GM21825 (cell line): ENCODE results near the gene MED16.
"Not testable (repeated sequence)": the region's sequence is repeated elsewhere in the genome, so short reads cannot be mapped to it uniquely, and the experiment has no call there.

Experiments used
- ATAC-seq: cut with Tn5 transposase; IDR thresholded peaks from one replicate; pipeline ENCODE4 v1.9.1; 2021; ENCODE audit warnings: mild to moderate bottlenecking, moderate library complexity; ENCODE audit not compliant: unreplicated experiment

The MED16 gene

DNA sequence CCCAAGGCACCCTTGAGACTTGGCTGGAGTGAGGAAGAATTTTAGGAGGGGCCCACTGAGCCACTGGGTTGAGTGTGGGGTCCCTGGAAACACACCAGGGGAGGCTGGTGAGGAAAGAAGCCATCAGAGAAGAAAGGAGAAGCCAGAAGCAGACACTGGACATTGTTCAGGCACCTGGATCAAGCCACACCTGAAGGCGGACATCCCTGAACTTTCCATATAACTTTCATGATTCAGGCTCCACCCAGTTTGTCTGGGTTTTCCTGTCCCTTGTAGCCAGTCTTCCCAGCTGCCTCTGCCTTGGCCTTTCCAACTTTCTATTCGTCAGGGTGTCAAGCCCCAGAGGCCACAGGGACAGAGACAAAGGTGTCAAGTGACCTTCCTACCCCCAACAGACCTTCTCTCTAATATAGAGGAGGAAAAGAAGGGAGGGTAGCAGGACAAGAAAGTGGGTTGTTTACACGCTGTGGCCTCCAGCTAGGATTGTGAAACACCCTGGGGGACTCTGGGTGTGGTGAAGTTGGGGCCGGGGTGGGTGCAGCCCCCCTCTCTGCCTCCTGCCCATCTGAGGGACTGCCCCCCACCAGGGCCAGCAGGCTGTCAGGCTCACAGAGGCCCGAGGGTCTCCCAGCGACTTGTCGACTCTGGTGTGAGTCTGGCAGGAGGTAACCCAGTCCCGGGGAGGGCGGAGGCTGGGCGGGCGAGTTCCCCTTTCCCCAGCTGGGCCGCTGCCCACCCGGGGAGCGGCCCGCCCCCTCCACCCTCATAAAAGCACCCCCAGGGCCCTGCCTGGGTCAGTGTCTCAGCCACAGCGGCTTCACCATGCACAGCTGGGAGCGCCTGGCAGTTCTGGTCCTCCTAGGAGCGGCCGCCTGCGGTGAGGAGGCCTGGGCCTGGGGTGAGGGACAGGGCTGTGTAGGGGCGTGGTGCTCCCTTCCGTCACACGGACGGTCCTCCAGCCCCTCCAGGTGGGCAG lies 33.8 kb downstream of the MED16 start, which contains the start of gene CFD:
TSS of gene CFD (plus strand) at position 797 of the 976 bp plus-strand sequence. CDS start at position 823, 26 bp downstream.
- ATAC-seq, result no peak

DNA sequence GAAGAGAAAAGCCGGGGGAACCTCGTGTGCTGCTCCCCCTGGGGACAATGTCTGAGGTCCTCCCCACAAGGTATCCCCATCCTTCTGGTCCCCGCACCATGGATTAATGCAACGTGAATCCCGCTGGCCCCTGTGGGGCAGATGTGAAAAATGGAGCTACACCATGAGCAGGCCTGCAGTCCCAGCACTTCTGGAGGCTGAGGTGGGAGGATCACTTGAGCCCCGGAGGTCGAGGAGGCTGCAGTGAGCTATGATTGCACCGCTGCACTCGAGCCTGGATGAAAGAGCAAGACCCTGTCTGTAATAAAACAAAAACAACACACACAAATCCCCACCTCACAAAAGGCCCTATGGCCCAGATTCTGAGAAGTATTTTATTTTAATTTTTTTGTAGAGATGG lies 34.7 kb downstream of the MED16 start:
- no peak for ATAC-seq

DNA sequence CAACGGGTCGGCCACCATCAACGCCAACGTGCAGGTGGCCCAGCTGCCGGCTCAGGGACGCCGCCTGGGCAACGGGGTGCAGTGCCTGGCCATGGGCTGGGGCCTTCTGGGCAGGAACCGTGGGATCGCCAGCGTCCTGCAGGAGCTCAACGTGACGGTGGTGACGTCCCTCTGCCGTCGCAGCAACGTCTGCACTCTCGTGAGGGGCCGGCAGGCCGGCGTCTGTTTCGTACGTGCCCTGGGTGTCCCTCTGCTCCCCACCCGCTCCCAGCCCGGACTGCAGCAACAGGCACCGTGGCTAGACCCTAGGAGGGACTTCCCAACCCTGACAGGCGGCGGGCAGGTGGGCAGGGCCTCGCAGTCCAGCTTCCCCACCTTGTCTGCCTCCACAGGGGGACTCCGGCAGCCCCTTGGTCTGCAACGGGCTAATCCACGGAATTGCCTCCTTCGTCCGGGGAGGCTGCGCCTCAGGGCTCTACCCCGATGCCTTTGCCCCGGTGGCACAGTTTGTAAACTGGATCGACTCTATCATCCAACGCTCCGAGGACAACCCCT lies 37.3 kb downstream of the MED16 start:
- ATAC-seq, result no peak

DNA sequence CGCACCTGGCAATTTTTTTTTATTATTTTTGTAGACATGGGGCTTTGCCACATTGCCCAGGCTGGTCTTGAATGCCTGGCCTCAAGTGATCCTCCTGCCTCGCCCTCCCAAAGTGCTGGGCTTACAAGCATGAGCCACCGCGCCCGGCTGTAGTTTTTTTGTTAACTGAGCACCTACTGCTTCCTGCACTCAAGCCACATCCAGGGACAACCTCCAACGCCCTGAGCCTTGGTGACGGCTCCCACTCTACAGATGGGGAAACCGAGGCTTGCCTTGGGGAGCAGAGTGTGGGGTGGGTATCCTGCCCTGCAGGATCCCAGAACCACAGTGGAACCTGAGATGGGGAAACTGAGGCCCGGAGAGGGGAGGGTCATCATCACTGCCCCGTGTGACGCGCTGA lies 37.8 kb downstream of the MED16 start:
- no peak for ATAC-seq

GRCh38 chr19:854549-854948 lies 38.4 kb downstream of the MED16 start:
- ATAC-seq, result no peak

DNA sequence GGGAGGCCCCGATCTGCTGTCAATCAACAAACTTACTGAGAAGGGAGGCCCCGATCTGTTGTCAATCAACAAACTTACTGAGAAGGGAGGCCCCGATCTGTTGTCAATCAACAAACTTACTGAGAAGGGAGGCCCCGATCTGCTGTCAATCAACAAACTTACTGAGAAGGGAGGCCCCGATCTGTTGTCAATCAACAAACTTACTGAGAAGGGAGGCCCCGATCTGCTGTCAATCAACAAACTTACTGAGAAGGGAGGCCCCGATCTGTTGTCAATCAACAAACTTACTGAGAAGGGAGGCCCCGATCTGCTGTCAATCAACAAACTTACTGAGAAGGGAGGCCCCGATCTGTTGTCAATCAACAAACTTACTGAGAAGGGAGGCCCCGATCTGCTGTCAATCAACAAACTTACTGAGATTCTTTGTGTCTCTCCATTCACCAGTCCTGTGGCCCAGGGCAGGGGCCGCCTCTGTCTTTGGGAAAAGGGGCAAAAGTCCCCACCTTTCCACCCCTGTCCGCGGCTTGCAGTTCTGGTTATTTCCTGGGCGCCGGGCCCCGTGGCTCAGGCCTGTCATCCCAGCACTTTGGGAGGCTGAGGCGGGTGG lies 39.3 kb downstream of the MED16 start:
- ATAC-seq, result not testable (repeated sequence)

DNA sequence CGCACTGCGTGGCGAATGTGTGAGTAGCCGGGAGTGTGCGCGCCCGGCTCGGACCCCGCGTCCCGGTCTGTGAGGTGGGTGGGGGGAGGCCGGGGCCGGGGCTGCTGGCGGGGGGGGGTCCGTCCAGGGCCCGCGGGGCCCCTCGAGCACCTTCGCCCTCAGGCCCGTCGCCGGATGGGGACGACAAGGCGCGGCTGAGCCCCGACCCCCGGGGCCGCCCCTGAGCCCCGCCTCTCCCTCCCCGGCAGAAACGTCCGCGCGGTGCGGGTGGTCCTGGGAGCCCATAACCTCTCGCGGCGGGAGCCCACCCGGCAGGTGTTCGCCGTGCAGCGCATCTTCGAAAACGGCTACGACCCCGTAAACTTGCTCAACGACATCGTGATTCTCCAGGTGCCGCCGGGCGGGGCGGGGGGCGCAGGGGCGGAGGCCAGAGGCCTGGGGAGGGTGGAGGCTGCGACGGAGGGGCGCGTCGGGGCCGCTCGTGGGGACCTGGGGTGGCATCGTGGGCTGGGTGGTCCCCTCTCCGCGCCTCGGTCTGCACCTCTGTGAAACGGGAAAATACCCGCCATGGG lies 39.9 kb downstream of the MED16 start:
- ATAC-seq, result no peak

DNA sequence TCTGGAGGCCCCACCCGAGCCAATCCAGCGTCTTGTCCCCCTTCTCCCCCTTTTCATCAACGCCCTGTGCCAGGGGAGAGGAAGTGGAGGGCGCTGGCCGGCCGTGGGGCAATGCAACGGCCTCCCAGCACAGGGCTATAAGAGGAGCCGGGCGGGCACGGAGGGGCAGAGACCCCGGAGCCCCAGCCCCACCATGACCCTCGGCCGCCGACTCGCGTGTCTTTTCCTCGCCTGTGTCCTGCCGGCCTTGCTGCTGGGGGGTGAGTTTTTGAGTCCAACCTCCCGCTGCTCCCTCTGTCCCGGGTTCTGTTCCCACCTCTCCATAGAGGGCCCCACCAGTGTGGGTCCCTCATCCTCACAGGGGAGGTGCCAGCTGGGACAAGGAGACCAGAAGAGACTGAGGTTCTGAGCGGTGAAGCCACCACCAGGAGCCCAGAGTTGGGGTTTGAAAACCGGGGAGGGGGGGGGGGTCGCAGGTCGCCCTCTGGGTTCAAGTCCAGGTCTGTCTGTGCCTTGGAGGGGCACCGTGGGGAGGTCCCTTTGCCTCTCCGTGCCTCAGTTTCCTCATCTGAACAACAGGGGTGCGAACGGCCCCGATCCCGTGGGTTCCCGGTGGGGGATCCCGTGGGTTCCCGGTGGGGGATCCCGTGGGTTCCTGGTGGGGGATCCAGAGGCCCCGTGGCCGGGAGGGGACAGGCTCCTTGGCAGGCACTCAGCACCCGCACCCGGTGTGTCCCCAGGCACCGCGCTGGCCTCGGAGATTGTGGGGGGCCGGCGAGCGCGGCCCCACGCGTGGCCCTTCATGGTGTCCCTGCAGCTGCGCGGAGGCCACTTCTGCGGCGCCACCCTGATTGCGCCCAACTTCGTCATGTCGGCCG lies 40.6 kb downstream of the MED16 start, which contains the start of gene ELANE:
TSS of gene ELANE (plus strand) at position 168 of the 878 bp plus-strand sequence. CDS start at position 194, 26 bp downstream.
- ATAC-seq, result no peak

- no peak for ATAC-seq
These were observed 42.0 kb downstream of the MED16 start for GRCh38 chr19:850979-851335.

- ATAC-seq, result no peak
These were observed 42.6 kb downstream of the MED16 start for GRCh38 chr19:850221-850978.

GRCh38 chr19:849195-849594 lies 43.8 kb downstream of the MED16 start:
- not testable (repeated sequence) for ATAC-seq

GRCh38 chr19:848386-848921 lies 44.5 kb downstream of the MED16 start:
- ATAC-seq, result no peak

DNA sequence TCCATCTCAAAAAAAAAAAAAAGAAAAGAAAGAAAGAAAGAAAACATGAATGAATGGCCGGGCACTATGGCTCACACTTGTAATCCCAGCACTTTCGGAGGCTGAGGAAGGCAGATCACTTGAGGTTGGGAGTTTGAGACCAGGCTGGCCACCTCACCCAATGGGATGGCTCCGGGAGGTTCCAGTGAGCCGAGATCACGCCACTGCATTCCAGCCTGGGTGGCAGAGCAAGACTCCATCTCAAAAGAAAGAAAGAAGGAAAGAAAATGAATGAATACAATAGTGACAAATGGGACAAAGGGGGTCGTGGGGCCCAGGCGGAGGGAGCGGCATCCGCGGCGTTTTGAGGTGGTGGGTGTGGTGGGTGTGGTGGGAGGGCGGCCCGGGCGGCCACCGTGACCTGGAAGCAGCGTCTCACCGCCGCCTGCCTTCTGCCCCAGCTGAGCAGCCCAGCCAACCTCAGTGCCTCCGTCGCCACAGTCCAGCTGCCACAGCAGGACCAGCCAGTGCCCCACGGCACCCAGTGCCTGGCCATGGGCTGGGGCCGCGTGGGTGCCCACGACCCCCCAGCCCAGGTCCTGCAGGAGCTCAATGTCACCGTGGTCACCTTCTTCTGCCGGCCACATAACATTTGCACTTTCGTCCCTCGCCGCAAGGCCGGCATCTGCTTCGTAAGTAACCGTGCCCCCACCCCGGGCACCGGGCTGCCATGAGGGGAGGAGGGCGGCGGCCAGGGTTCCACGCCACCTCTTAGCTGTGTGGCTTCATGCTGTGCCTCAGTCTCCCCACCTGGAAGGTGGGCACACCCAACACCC lies 47.1 kb downstream of the MED16 start:
- no peak for ATAC-seq

DNA sequence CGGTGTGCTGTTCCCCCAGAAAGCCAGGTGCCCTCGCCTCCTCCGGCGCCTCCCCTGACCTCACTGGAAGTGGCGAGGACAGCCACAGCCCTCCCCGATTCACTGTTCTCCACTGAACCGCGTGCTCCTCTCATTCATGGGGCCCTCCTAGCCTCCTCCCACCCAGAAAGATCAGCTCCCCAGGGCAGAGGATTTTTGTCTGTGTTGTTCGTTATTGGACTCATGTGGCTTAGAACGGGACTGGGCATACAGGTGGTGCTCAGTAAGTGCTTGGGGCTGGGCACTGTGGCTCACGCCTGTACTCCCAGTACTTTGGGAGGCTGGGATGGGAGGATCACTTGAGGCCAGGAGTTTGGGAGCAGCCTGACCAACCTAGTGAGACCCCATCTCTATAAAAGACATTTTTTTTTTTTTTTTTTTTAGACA lies 48.4 kb downstream of the MED16 start:
- no peak for ATAC-seq

DNA sequence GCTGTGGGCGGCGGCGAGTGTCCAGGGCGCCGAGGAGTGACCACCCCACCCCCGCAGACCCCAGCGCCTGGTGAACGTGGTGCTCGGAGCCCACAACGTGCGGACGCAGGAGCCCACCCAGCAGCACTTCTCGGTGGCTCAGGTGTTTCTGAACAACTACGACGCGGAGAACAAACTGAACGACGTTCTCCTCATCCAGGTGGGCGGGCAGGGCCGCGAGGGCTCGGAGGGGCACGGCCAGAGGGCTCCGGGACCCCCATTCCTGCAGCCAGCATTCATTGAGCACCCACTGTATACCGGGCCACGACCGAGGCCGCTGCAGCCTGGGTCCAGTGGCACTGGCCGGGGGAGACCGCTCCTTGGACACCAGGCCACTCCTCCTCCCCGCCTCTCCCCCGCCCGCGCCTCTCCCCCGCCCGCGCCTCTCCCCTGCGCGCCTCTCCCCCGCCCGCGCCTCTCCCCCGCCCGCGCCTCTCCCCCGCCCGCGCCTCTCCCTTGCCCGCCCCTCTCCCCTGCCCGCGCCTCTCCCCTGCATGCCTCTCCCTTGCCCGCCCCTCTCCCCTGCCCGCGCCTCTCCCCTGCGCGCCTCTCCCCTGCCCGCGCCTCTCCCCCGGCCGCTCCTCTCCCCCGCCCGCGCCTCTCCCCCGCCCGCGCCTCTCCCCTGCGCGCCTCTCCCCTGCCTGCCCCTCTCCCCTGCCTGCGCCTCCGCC lies 49.0 kb downstream of the MED16 start:
- no peak for ATAC-seq

DNA sequence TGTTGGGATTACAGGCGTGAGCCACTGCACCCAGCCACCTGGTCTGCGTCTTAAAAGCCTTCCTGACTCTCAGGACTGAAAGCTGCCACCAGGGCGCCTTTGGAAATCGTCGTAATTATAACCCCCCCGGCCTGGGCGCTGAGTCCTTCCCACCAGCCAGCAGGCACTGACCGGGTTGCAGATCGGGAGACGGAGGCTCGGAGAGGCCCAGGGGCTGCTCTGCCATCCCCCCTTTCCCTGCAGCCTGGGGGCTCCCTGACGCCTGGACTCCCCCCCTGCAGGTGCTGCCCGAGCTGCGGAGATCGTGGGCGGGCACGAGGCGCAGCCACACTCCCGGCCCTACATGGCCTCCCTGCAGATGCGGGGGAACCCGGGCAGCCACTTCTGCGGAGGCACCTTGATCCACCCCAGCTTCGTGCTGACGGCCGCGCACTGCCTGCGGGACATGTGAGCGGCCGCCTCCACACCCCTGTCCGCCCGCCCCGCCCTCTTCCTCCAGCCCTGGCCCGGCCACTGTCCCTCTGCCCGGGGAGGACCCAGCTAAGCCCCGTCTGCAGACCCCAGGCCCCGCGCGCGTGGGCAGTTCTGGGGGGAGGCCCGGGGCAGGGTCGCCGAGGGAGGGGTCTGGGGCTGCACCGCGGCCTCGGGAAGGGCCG lies 49.7 kb downstream of the MED16 start:
- no peak for ATAC-seq

DNA sequence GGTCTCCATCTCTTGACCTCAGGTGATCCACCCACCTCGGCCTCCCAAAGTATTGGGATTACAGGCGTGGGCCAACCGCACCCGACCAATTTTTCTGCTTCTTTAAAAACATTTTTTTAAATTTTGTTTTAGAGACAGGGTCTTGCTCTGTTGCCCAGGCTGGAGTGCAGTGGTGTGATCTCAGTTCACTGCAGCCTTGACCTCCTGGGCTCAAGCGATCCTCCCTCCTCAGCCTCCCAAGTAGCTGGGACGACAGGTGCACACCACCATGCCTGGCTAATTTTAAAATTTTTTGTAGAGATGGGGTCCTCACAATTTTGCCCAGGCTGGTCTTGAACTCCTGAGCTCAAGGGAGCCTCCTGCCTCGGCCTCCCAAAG lies 50.2 kb downstream of the MED16 start:
- ATAC-seq, result not testable (repeated sequence)
